Measurements from ENCODE around the gene DRD3.

Gene DRD3

DNA sequence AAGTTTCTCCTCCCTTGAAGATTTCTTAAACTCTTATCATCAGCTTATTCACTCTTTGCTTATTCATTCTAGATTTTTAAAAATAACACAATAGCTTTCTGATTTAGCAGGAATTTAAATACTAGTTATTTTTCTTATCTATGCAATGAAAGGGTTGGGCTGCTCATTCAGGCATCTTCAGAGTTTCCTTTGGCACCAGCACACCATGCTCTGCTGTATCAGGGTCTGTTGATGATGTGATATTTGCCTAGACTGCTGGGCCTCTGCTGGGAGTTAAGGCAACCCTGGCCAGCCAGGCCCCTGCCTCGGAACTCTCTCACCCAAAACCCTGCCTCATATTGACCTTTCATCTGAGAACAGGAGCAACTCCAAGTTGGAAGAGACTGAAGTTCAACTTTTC is 35.0 kb downstream of the DRD3 start:
- POLR2A ChIA-PET = no interaction called here
- DNase-seq (ENCODE audit: extremely low spot score) = no peak
- CTCF ChIA-PET = interaction anchor here (0.8 kb wide), 1 partner anchor 11 kb away, joined by 4 read pairs; no protein-coding TSS in a partner anchor

GRCh38 chr3:114139836-114140235 is 39.0 kb downstream of the DRD3 start:
- no peak for DNase-seq (ENCODE audit: extremely low spot score)
- CTCF ChIA-PET = no interaction called here
- TF ChIP-seq SUZ12 (IDR thresholded peaks at IDR 0.05) (no peak), FOXM1 (IDR thresholded peaks at IDR 0.05; ENCODE audit: borderline replicate concordance) (no peak), ZNF384 (IDR thresholded peaks at IDR 0.05) (no peak), ARNT (IDR thresholded peaks at IDR 0.05) (no peak), FOXK2 (IDR thresholded peaks at IDR 0.05) (no peak), SP1 (IDR thresholded peaks at IDR 0.05) (no peak), L3MBTL2 (conservative IDR thresholded peaks at IDR 0.05) (no peak), NFRKB (IDR thresholded peaks at IDR 0.05) (no peak), FOXA1 (IDR thresholded peaks at IDR 0.05) (no peak), CTBP1 (IDR thresholded peaks at IDR 0.05; ENCODE audit: borderline replicate concordance) (no peak), TARDBP (IDR thresholded peaks at IDR 0.05) (no peak), HDGF (IDR thresholded peaks at IDR 0.05; ENCODE audit: borderline replicate concordance) (no peak), ELF4 (IDR thresholded peaks at IDR 0.05) (no peak)
- POLR2A ChIA-PET = no interaction called here

More for the DNA sequence above, 35.0 kb downstream of the DRD3 start:
- TF ChIP-seq ZNF384 (IDR thresholded peaks at IDR 0.05) = no peak
- no peak for TF ChIP-seq CTBP1 (IDR thresholded peaks at IDR 0.05; ENCODE audit: borderline replicate concordance)
- no peak for TF ChIP-seq PKNOX1 (IDR thresholded peaks at IDR 0.05)
- no peak for TF ChIP-seq ARNT (IDR thresholded peaks at IDR 0.05)
- TF ChIP-seq LEF1 (IDR thresholded peaks at IDR 0.05; ENCODE audit: borderline replicate concordance) = no peak
- TF ChIP-seq ELF4 (IDR thresholded peaks at IDR 0.05) = no peak
- TF ChIP-seq SUZ12 (IDR thresholded peaks at IDR 0.05) = no peak
- no peak for TF ChIP-seq SP1 (IDR thresholded peaks at IDR 0.05)
- TF ChIP-seq HDGF (IDR thresholded peaks at IDR 0.05; ENCODE audit: borderline replicate concordance) = no peak
- no peak for TF ChIP-seq NFRKB (IDR thresholded peaks at IDR 0.05)
- TF ChIP-seq FOXM1 (IDR thresholded peaks at IDR 0.05; ENCODE audit: borderline replicate concordance) = no peak
- TF ChIP-seq TARDBP (IDR thresholded peaks at IDR 0.05) = no peak
- TF ChIP-seq L3MBTL2 (conservative IDR thresholded peaks at IDR 0.05) = no peak
- TF ChIP-seq FOXA1 (IDR thresholded peaks at IDR 0.05) = no peak
- no peak for TF ChIP-seq BHLHE40 (IDR thresholded peaks at IDR 0.05; ENCODE audit: borderline replicate concordance)
- no peak for TF ChIP-seq FOXK2 (IDR thresholded peaks at IDR 0.05)

DNA sequence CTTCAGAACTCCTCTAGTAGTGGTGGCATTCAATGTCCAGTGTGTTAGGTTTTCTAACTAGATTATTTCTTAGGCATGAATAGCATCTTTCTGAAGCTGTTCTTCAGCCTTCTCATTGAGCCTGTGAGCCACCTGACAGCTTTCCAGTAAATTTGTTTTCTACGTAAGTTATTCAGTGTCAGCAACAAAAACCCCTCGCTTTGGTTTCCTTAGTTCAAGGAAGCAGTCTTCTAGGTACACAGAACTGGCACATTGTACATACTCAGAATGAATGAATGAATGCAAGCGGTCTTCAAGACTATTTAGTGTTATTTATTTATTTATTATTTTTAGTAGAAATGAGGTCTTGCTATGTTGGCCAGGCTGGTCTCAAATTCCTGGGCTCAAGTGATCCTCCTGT is 44.9 kb downstream of the DRD3 start:
- CTCF ChIA-PET = no interaction called here
- TF ChIP-seq FOXA1 (IDR thresholded peaks at IDR 0.05) = no peak
- TF ChIP-seq HDGF (IDR thresholded peaks at IDR 0.05; ENCODE audit: borderline replicate concordance) = no peak
- TF ChIP-seq PKNOX1 (IDR thresholded peaks at IDR 0.05) = no peak
- no peak for TF ChIP-seq SUZ12 (IDR thresholded peaks at IDR 0.05)
- no peak for TF ChIP-seq ARNT (IDR thresholded peaks at IDR 0.05)
- TF ChIP-seq LEF1 (IDR thresholded peaks at IDR 0.05; ENCODE audit: borderline replicate concordance) = no peak
- TF ChIP-seq FOXK2 (IDR thresholded peaks at IDR 0.05) = no peak
- TF ChIP-seq TARDBP (IDR thresholded peaks at IDR 0.05) = no peak
- no peak for TF ChIP-seq ELF4 (IDR thresholded peaks at IDR 0.05)
- TF ChIP-seq L3MBTL2 (conservative IDR thresholded peaks at IDR 0.05) = no peak
- TF ChIP-seq ZNF384 (IDR thresholded peaks at IDR 0.05) = no peak
- no peak for DNase-seq (ENCODE audit: extremely low spot score)
- POLR2A ChIA-PET = no interaction called here

GRCh38 chr3:114132500-114132899 is 46.4 kb downstream of the DRD3 start:
- DNase-seq (ENCODE audit: extremely low spot score) = no peak
- no peak for TF ChIP-seq CTBP1 (IDR thresholded peaks at IDR 0.05; ENCODE audit: borderline replicate concordance)
- no peak for TF ChIP-seq PKNOX1 (IDR thresholded peaks at IDR 0.05)
- TF ChIP-seq FOXA1 (IDR thresholded peaks at IDR 0.05) = no peak
- no peak for TF ChIP-seq LEF1 (IDR thresholded peaks at IDR 0.05; ENCODE audit: borderline replicate concordance)
- no peak for TF ChIP-seq HDGF (IDR thresholded peaks at IDR 0.05; ENCODE audit: borderline replicate concordance)
- TF ChIP-seq SUZ12 (IDR thresholded peaks at IDR 0.05) = no peak
- TF ChIP-seq ARNT (IDR thresholded peaks at IDR 0.05) = no peak
- no peak for TF ChIP-seq TARDBP (IDR thresholded peaks at IDR 0.05)
- TF ChIP-seq FOXM1 (IDR thresholded peaks at IDR 0.05; ENCODE audit: borderline replicate concordance) = no peak
- TF ChIP-seq SP1 (IDR thresholded peaks at IDR 0.05) = no peak
- no peak for TF ChIP-seq L3MBTL2 (conservative IDR thresholded peaks at IDR 0.05)
- no peak for TF ChIP-seq FOXK2 (IDR thresholded peaks at IDR 0.05)
- no peak for TF ChIP-seq BHLHE40 (IDR thresholded peaks at IDR 0.05; ENCODE audit: borderline replicate concordance)
- TF ChIP-seq ELF4 (IDR thresholded peaks at IDR 0.05) = no peak
- no peak for TF ChIP-seq ZNF384 (IDR thresholded peaks at IDR 0.05)
- POLR2A ChIA-PET = no interaction called here
- CTCF ChIA-PET = no interaction called here

DNA sequence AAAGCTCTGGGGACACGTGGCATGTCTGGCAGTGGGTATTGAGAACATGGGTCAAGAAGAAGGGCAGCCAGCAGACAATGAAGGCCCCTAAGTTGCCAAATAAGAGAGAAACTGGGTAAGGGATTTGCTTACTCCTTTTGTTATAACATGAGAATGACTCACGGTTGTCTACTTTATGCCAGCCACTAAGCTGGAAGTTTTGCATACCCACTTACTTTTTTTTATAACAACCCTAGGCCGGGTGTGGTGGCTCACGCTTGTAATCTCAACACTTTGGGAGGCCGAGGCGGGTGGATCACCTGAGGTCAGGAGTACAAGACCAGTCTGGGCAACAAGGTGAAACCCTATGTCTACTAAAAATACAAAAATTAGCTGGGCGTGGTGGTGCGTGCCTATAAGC is 50.0 kb downstream of the DRD3 start:
- CTCF ChIA-PET = no interaction called here
- POLR2A ChIA-PET = no interaction called here
- DNase-seq (ENCODE audit: extremely low spot score) = no peak
- TF ChIP-seq L3MBTL2 (conservative IDR thresholded peaks at IDR 0.05) (no peak), ARNT (IDR thresholded peaks at IDR 0.05) (no peak), BHLHE40 (IDR thresholded peaks at IDR 0.05; ENCODE audit: borderline replicate concordance) (no peak), FOXM1 (IDR thresholded peaks at IDR 0.05; ENCODE audit: borderline replicate concordance) (no peak), FOXA1 (IDR thresholded peaks at IDR 0.05) (no peak), LEF1 (IDR thresholded peaks at IDR 0.05; ENCODE audit: borderline replicate concordance) (no peak), ELF4 (IDR thresholded peaks at IDR 0.05) (no peak), SUZ12 (IDR thresholded peaks at IDR 0.05) (no peak), PKNOX1 (IDR thresholded peaks at IDR 0.05) (no peak), FOXK2 (IDR thresholded peaks at IDR 0.05) (no peak), NFRKB (IDR thresholded peaks at IDR 0.05) (no peak), CTBP1 (IDR thresholded peaks at IDR 0.05; ENCODE audit: borderline replicate concordance) (no peak), SP1 (IDR thresholded peaks at IDR 0.05) (no peak), ZNF384 (IDR thresholded peaks at IDR 0.05) (no peak), TARDBP (IDR thresholded peaks at IDR 0.05) (no peak)

Measured in HEK293T (cell line).